OCI-LY7 (cell line): ENCODE measurements around the gene SIAE. TPM values are rescaled to one million over a fixed set of nuclear protein-coding genes. Genes with fewer than 3 reads are reported as not detected.

Experiments used
- BruUV-seq: library from RNA; stranded (reverse); fragments of 400-500 nt; replicated peaks from 2 replicates; lab custom pipeline; 2021; lab: Mats Ljungman, UMichigan
- CTCF ChIA-PET: fragments of 300-600 bp; sonication (Branson Sonifier 250); formaldehyde crosslinking; loops from one replicate; lab custom pipeline; 2022; ENCODE audit warnings: antibody characterized with exemption; ENCODE audit not compliant: unreplicated experiment; lab: Charles Lee
- POLR2A ChIA-PET: fragments of 300-600 bp; sonication (Branson Sonifier 250); formaldehyde crosslinking; loops from one replicate; lab custom pipeline; 2022; ENCODE audit warnings: antibody characterized with exemption; lab: Charles Lee
- DNase-seq: peaks from one replicate; pipeline ENCODE4 v3.0.0-alpha.2; 2015; ENCODE audit warnings: low spot score
- H2AFZ ChIP-seq: fragments of 200-600 bp; sonication (generic), shearing (Covaris generic); 2 replicates; pipeline ENCODE4 v1.6.1; 2014; ENCODE audit warnings: mild to moderate bottlenecking, antibody characterized with exemption, low read length, moderate library complexity
- H3K27ac ChIP-seq: fragments of 200-600 bp; sonication (generic); 2 replicates; pipeline ENCODE4 v1.5.1; 2014; ENCODE audit warnings: mixed run types, low read depth, mild to moderate bottlenecking, moderate library complexity, low read length, inconsistent platforms; ENCODE audit not compliant: poor library complexity, severe bottlenecking
- H3K36me3 ChIP-seq: fragments of 200-600 bp; sonication (generic); 2 replicates; pipeline ENCODE4 v1.6.1; 2014; ENCODE audit warnings: mild to moderate bottlenecking, antibody characterized with exemption, low read length, moderate library complexity, mixed read lengths; ENCODE audit not compliant: insufficient read depth
- H3K4me1 ChIP-seq: fragments of 200-600 bp; sonication (generic); 2 replicates; pipeline ENCODE4 v1.5.1; 2014; ENCODE audit warnings: mild to moderate bottlenecking, low read length; ENCODE audit not compliant: insufficient read depth, poor library complexity, severe bottlenecking
- H3K4me2 ChIP-seq: fragments of 200-600 bp; sonication (generic); 2 replicates; pipeline ENCODE4 v1.6.1; 2014; ENCODE audit warnings: mild to moderate bottlenecking, low read length
- H3K4me3 ChIP-seq: fragments of 200-600 bp; sonication (generic); 2 replicates; pipeline ENCODE4 v1.5.1; 2014; ENCODE audit warnings: mild to moderate bottlenecking, low read depth, low read length; ENCODE audit not compliant: poor library complexity, severe bottlenecking
- H3K79me2 ChIP-seq: fragments of 200-600 bp; sonication (generic); 2 replicates; pipeline ENCODE4 v1.6.1; 2016; ENCODE audit warnings: low read depth, mild to moderate bottlenecking, low read length, moderate library complexity, mixed read lengths; ENCODE audit not compliant: insufficient read depth
- H3K9me2 ChIP-seq: fragments of 200-600 bp; sonication (generic); 2 replicates; pipeline ENCODE4 v1.6.1; 2016; ENCODE audit warnings: mild to moderate bottlenecking, low read length, mixed read lengths; ENCODE audit not compliant: insufficient read depth
- H3K9me3 ChIP-seq: fragments of 200-600 bp; sonication (generic); 2 replicates; pipeline ENCODE4 v1.6.1; 2014; ENCODE audit warnings: mild to moderate bottlenecking, mixed run types, low read length, mixed read lengths
- H4K20me1 ChIP-seq: fragments of 200-600 bp; sonication (generic); 2 replicates; pipeline ENCODE4 v1.6.1; 2014; ENCODE audit warnings: mild to moderate bottlenecking, antibody characterized with exemption, low read length, moderate library complexity, mixed read lengths; ENCODE audit not compliant: insufficient read depth
- CTCF ChIP-seq: fragments of 200-600 bp; sonication (generic); conservative IDR thresholded peaks from 2 replicates; pipeline ENCODE4 v1.5.1; 2014; ENCODE audit warnings: mild to moderate bottlenecking, antibody characterized with exemption, low read length, moderate library complexity, mixed read lengths
- EZH2phosphoT487 ChIP-seq: fragments of 200-600 bp; sonication (generic); IDR thresholded peaks from 2 replicates; pipeline ENCODE4 v1.6.1; 2018; ENCODE audit warnings: low read depth, borderline replicate concordance, mild to moderate bottlenecking, mixed run types, antibody characterized with exemption, low read length, moderate library complexity, mixed read lengths
- intact Hi-C: fragments of 100-400 bp; cut with micrococcal nuclease; formaldehyde crosslinking; loops from one replicate; pipeline ENCODE4 v1.10.0; 2022; ENCODE audit not compliant: unreplicated experiment
- total RNA-seq, 2 experiments: library from RNA; depleted of rRNA in 1 of 2; stranded (reverse); fragments of >200 nt in 1 of 2; shearing (Covaris generic) in 1 of 2; gene quantifications; 2 replicates each; pipeline ENCODE4 v1.2.3, GENCODE V29; 2014 to 2022

The SIAE gene
- total RNA-seq, 2 experiments from 2014 or later, result 2.6 to 8.6 TPM

- CTCF ChIA-PET, result no interaction called here
- POLR2A ChIA-PET, result interaction anchor here (0.7 kb wide), 1 partner anchor 34 kb away, joined by 3 read pairs; no protein-coding TSS in a partner anchor
- no peaks in the 10 kb centered on the region for H3K9me2 ChIP-seq
- TF ChIP-seq EZH2phosphoT487, result no peak
- no peak for TF ChIP-seq CTCF
- BruUV-seq, result no TSS peak
- DNase-seq, result no peak
- peaks cover 8% of the 10 kb centered on the region for H3K4me1 ChIP-seq
- H3K27ac ChIP-seq, result no peak overlapping the region
- no peak overlapping the region for H2AFZ ChIP-seq
- H4K20me1 ChIP-seq, result no peaks in the 10 kb centered on the region
- no peak overlapping the region for H3K4me3 ChIP-seq
- H3K9me3 ChIP-seq, result no peaks in the 10 kb centered on the region
- H3K79me2 ChIP-seq, result no peaks in the 10 kb centered on the region
- no peaks in the 10 kb centered on the region for H3K36me3 ChIP-seq
- intact Hi-C loops, result no loop called here
- H3K4me2 ChIP-seq, result no peak overlapping the region
These were observed 43.9 kb upstream of the SIAE start for GRCh38 chr11:124717421-124717785.

GRCh38 chr11:124716591-124716990 is 43.1 kb upstream of the SIAE start:
- Histone ChIP-seq H3K4me2 (no peak overlapping the region), H3K9me3 (no peaks in the 10 kb centered on the region), H3K36me3 (no peaks in the 10 kb centered on the region), H4K20me1 (no peaks in the 10 kb centered on the region), H3K4me1 (peaks cover under 1% of the 10 kb centered on the region), H3K9me2 (no peaks in the 10 kb centered on the region), H2AFZ (no peak overlapping the region), H3K27ac (no peak overlapping the region), H3K79me2 (no peaks in the 10 kb centered on the region), H3K4me3 (no peak overlapping the region)
- TF ChIP-seq EZH2phosphoT487 (no peak), CTCF (no peak)
- POLR2A ChIA-PET, result interaction anchor here (0.7 kb wide), 1 partner anchor 33 kb away, joined by 3 read pairs; no protein-coding TSS in a partner anchor
- intact Hi-C loops, result no loop called here
- no peak for DNase-seq
- BruUV-seq, result no TSS peak
- CTCF ChIA-PET, result no interaction called here

GRCh38 chr11:124712392-124712791 is 38.9 kb upstream of the SIAE start:
- Histone ChIP-seq H3K27ac (no peak overlapping the region), H3K4me1 (no peaks in the 10 kb centered on the region), H4K20me1 (no peaks in the 10 kb centered on the region), H3K4me3 (no peak overlapping the region), H3K79me2 (no peaks in the 10 kb centered on the region), H3K36me3 (no peaks in the 10 kb centered on the region), H2AFZ (no peak overlapping the region), H3K4me2 (no peak overlapping the region), H3K9me3 (no peaks in the 10 kb centered on the region), H3K9me2 (no peaks in the 10 kb centered on the region)
- CTCF ChIA-PET, result no interaction called here
- intact Hi-C loops, result no loop called here
- DNase-seq, result no peak
- TF ChIP-seq EZH2phosphoT487, result no peak
- BruUV-seq, result no TSS peak
- POLR2A ChIA-PET, result no interaction called here
